Activated T-cell treated with anti-CD3 and anti-CD28 coated beads for 48 hours (primary cell): Measurements from ENCODE around the gene SIL1.
"Not testable (repeated sequence)": the region's sequence is repeated elsewhere in the genome, so short reads cannot be mapped to it uniquely, and the experiment has no call there.

ENCODE experiments used
- DNase-seq: peaks from one replicate; pipeline ENCODE4 v3.0.0-alpha.2; 2020; ENCODE audit warnings: low read depth

Gene SIL1

DNA sequence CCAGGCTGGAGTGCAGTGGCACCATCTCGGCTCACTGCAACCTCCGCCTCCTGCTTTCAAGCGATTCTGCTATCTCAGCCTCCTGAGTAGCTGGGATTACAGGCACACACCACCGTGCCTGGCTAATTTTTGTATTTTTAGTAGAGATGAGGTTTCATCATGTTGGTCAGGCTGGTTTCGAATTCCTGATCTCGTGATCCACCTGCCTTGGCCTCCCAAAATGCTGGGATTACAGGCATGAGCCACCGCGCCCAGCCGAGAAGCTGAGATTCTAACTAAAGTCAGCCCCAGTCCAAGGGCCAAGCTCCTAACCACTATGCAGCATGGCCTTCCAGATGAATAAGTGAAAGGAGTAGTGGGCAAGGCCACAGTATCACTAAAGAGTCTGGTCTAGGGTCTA, 20.9 kb downstream of the SIL1 start:
- DNase-seq, result not testable (repeated sequence)

DNA sequence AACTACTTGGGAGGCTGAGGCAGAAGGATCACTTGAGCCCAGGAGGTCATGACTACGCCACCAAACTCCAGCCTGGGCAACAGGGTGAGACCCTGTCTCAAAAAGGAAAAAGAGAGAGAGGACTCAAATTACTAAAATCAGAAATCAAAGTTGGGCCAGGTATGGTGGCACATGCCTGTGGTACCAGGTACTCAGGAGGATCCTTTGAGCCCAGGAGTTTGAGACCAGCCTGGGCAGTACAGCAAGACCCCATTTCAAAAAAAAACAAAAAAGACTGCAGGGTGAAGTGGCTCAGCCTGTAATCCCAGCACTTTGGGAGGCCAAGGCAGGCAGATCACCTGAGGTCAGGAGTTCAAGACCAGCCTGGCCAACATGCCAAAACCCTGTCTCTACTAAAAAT, 23.8 kb downstream of the SIL1 start:
- not testable (repeated sequence) for DNase-seq

DNA sequence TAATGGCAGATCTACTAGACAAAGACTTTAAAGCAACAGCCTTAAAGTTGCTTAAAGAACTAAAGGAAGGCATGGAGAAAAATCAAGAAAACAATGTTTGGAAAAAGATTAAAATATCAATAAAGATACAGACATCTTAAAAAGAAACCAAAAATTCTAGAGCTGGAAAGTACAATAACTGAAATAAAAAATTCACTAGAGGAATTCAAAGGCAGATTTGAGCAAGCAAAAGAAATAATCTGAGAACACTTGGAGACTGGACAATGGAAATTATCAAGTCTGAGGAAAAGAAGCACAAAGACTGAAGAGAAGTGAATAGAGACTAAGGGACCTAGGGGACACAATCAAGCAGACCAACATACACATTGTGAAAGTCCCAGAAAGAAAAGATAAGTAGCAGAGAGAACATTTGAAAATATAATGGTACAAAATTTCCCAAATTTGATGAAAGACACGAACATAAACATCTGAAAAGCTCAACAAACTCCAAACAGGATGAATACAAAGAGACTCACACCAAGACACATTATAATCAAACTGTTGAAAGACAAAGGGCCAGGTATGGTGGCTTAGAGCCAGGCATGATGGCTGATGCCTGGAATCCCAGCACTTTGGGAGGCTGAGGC, 26.3 kb downstream of the SIL1 start:
- DNase-seq, result no peak

DNA sequence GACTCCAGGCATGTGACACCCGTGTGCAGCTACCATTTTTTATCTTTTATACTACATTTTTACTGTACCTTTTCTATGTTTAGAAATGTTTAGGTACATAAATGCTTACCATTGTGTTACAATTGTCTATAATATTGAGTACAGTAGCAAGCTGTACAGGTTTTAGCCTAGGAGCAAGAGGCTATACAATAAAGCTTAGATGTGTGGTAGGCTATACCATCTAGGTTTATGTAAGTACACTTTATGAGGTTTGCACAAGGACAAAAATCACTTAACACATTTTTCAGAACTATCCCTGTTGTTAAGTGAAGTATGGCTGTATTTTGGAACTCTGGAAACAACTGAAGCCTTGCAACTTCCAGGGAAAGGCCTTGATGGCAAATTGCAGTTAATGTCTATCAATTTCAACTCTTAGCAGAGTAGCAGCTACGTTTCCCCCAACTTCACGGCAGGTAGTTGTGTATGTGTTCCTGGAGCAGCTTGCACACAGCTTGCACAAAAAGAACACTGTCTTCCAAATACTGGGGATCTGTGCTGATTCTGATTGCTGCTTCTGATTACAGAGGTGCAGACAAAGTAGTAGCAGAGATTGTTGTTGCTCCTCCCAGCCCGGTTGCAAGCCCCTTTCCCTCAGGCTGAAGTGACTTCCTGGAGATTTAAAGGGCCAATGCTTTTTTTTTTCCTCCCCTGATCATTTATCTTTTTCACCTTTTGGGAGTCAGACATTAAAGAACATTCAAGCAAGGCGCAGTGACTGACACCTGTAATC, 30.0 kb downstream of the SIL1 start:
- no peak for DNase-seq

DNA sequence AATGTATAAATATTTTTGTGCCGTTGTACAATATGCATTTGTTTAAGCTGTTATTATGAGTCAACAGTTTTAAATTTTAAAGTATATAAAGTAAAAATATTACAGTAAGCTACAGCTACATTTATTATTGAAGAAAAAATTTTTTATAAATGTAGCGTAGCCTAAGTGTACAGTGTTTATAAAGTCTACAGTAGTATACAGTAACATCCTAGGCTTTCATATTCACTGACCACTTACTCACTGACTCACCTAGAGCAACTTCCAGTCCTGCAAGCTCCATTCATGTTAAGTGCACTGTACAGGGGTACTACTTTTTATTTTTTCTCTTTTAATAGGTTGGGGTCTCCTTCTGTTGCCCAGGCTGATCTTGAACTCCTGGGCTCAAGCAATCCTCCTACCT, 30.6 kb downstream of the SIL1 start:
- DNase-seq, result no peak

DNA sequence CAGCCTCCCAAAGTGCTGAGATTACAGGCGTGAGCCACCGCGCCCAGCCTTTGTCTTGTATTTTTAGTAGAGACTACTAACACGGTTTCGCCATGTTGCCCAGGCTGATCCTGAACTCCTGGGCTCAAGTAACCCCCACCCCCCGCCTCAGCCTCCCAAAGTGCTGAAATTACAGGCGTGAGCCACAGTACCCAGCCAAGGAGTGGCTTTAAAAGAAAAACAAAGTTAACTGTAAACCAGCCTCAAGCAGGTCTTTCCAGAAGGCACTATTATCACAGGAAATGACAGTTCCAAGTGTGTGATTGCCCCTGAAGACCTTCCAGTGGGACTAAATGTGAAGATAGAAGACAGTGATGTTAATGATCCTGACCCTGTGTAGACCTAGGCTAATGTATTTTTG, 31.1 kb downstream of the SIL1 start:
- DNase-seq, result no peak

DNA sequence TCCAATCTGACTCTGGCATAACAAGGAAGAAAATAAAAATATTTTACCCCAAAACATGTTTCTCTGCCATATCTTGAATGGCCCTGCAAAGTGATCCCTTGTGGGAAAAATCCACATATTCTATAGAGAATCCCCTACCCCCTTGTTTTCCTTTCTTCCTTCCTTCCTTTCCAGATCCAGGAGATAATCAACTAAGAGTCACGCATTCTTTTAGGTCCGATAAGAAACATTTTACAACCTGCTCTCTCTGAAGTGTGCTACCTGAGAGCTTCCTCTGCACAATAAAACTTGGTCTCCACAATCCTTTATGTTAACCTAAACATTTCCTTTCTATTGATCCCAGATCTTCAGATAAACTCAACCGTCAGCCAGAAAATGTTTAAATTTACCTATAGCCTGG, 33.3 kb downstream of the SIL1 start:
- DNase-seq, result not testable (repeated sequence)

DNA sequence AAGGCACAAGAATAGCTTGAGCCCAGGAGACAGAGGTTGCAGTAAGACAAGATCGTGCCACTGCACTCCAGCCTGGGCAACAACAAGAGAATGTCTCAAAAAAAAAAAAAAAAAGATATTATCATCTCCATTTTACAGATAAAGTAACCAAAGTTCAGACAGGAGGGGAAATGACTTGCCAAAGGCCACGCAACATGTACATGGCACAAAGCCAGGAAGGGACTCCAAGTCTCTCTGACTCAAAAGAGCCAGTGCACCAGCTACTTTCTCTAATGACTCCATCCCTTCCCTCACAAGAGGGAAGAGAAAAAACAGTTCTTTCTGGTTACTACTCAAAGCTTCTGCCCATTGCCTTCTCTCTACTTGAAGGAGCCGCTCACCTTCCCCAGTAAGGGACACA, 34.1 kb downstream of the SIL1 start:
- DNase-seq, result peak; percentile 6

DNA sequence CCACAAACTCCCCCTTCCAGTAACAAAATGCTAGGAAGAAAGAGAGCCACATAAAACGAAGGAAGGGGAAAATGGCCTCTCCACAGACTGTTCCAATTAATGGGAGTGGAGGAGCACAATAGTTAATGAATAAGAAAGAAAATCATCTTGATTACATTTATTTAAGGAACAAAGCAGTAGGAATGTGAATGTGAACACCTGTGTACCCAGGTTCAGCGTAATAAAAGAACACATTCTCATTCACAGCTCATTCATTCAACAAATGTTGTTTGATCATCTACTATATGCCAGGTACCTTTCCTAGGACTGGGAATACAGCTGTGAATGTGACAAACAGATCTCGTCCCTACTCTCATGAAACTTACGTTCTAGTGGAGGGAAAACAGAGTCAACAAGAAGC, 35.7 kb downstream of the SIL1 start:
- no peak for DNase-seq

DNA sequence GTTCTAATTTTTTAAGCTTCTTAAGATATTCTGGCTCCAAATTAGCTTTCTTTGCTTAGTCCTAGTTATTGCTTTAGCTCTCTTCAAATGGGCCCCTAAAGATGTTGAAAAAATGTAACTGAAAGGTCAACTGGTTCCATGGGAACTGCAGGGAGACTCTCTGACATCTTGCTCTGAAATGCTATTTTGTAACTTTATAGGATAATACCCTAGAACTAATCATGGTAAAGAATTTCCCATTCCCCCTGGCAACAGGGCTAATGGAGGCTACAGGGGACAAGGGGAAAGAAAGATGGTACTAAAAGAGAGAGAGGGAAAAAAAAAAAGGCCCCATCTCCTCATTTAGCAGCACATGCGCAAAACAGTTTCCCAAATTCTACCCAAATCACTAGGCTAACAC, 39.4 kb downstream of the SIL1 start:
- no peak for DNase-seq

DNA sequence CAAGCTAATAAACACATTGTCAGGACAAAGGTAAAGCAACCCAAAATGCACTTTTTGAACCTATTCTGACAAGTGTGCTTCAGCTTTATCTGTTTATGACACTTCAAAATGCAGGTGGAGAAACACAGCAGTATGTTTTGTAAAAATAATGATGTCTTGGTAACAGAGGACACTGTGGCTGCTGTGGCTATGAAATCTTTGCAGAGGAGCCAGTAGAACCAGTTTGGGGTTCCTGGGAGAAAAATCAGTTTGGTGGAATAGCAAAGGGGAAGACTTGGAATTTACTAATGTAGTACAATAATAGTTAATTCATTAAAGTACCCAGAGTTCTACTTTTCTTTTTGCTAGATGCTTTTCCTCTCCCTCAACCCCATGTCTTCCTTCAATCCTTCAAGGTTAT, 40.6 kb downstream of the SIL1 start:
- DNase-seq, result no peak

DNA sequence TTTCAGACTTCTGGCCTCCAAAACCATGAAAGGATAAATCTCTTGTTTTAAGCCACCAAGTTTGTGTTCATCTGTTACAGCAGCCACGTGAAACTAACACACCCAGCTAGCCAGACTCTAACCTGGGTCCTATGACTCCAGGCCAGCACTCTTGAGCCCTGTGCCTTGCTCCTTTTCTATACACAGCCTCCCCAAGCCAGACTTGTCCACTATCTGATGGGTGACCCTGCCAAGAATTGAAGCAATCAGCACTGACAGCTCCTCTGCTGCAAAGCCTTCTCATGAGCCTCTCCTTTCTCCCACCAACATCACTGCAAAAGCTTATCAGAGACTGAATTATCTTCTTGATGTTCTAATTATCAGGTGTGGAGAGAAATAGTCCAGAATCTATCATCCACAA, 41.4 kb downstream of the SIL1 start:
- no peak for DNase-seq

DNA sequence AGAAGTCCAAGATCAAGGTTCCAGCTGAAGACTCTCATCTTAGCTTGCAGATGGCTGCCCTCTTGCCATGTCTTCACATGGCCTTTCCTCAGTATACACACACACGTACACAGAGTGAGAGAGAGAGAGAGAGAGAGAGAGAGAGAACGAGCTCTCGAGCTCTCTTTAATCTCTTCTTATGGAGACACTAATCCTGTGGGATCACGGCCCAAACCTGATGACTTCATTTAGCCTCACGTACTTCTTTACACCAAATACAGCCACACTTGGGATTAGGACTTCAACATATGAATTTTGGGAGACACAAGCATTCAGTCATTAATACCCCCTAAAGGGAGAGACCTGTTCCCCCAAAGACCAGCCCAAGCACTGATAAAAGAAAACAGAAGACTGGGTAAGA, 42.8 kb downstream of the SIL1 start:
- DNase-seq, result no peak

DNA sequence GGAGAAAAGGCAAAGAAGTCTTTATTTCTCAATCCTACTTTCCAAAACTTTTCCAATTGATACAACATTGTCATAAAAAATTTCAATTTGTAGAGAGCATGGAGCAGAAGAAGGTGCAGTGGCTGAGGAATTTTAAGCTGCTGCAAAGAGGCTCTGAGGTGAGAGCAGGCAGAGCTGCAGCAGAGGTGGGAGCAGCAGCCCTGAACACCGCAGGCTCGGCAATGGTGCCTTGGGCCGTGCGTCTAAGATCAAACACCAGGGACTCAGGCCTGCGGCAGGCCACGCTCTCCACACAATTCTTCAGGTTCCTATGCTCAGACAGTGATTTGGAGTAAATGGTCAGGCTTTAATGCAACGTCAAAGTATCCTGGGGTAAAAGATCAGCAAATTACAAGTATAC, 46.3 kb downstream of the SIL1 start:
- DNase-seq, result no peak

DNA sequence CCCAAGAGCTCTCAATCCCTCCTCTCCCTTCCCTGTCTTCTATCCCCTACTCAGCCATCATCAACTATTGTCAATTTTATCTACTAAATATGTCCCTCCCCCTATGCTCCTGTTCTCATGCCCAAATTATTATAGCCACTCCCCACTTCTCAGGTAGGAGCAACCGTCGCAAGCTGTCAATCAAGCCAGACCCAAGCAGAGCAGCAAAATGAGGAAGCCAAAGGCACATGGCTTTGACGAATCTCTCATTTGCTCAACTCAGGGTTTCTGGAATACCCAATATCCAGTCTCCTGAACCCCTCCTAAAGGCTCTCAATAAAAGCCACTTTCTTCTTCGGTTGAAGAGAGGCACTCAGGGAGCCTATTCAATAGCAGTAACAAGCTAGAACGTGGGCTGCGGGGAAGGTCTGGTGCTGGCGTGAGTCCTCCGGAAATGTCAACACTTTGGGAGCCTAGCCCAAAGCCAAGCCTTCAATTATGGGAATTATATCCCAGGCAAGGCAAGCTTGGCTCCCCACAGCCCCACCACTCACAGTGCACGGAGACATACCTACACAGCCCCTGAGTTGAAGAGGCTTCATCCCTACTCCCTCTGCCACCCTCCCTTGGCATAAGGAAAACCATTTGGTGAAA, 47.7 kb downstream of the SIL1 start:
- no peak for DNase-seq

DNA sequence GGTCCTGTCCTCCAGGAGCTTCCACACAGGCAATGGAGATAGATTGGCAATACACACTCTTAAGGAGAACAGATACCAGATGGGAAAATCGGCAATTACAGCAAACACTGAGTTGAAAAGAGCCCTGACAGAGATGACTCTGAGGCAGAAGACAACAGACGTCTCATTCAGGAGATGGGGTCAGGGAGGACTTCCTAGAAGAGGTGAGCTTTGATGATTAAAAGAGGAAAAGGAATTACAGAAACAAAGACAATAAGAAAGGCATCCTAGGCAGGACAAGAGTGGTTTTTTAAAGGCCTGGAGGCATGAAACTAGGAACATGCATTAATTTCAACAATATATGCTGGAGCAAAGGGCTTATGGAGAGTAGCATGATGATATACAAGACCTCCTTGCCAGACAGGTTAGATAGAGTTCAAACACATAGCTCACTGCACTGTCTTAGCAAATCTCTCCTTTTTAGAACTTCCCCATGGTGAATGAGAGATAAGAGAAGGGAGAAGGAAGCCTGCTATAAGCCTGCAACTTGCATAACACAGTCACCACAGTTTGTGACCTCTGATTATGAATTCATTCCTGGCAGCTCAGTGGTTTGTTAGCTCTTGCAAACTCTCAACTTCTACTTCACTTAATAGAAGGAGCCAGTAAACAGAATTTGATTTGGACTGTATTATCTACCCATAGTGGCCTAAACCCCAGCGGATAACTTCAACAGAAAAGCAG, 48.5 kb downstream of the SIL1 start:
- no peak for DNase-seq

DNA sequence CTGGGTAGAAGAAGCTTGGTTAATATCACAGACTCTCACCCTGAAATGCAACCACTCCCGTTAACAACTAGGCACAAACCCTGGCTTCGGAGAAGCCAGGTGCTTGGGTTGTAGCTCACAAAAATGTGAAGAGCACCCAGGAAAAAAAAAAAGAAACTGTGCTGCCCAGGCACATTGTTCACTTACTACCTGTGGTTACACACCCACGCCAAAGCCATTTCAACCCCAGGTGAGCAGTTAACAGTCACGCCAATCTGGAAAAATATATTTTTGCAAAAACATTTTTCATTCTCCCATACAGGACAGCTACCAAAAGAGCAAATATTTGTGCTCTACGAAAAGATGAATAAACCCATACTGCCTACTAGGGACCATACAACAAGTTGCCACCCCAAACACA, 49.2 kb downstream of the SIL1 start:
- DNase-seq, result no peak

DNA sequence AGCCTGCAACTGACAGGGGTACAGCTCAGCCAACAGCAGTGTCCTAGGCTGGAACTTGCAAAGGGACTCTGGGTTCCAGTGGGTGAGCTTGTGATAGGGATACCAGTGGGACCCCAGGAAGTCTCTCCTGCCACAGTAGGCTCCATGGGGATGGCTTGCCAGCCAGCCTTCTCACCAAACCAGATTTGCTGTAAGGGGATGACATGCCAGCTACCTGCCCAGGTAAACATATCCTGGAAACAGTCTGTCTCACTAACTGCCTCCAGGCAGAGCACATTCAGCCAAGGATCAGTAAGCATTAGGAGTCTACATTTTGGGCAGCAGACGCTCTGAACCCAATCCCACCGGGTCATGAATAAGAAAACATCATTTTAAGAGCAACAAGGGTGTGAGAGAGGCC, 49.9 kb downstream of the SIL1 start:
- DNase-seq, result no peak

DNA sequence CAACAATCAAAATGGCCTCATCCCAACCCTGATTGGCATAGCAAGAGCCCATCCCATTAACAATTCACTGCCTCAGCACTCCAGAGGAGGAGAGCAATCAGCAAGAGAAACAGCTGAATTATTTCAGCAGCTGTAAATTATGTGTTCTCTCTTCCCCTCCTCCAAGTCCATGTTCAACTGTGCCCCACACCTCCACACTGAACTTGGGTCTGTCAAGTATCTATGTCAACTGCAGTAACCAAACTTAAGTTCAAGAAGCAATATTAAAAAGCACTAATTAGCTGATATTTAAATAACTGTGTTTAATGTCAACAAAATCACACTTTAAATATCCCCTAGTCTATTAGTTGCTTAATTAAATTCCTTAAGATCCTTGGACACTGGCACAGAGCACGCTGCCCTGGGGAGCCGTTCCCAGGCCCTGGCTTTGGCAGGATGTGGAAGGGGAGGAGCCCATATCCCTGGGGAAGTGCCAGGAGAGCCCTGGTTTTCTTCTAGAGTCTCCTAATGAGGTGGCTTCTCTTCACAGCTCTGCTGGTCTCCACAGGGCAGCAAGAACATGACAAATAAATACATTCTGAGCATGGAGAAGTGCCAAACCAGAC, 50.6 kb downstream of the SIL1 start:
- no peak for DNase-seq

DNA sequence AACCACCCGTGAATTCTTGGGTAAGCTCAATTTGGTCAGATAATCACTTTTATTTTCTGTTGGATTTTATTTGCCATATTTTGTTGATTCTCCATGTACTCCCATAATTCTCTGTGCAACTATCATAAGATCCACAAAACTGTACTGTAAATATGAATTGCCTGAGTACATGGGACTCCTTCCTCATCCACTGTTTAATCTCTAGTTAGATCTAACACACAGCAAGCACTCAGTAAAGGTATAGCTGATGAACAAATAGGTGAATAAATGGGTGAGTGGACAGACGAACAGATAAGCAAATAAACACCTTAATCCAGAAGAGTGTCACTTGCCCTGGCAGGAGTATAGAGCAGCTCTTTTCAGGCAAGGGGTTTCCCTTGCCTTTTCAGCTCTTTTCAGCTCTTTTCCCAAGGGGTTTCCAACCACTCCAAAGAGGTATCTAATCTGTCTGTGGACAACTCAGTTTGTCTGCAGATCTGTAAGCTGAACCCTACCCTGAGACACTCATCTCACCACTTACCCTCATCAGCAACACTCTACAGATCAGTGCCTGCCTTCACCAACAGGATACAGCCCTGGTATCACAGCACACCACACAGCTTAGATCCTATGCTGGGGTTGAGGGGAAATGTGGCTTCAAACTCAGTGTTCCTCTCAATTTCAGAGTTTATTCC, 51.2 kb downstream of the SIL1 start:
- DNase-seq, result no peak

DNA sequence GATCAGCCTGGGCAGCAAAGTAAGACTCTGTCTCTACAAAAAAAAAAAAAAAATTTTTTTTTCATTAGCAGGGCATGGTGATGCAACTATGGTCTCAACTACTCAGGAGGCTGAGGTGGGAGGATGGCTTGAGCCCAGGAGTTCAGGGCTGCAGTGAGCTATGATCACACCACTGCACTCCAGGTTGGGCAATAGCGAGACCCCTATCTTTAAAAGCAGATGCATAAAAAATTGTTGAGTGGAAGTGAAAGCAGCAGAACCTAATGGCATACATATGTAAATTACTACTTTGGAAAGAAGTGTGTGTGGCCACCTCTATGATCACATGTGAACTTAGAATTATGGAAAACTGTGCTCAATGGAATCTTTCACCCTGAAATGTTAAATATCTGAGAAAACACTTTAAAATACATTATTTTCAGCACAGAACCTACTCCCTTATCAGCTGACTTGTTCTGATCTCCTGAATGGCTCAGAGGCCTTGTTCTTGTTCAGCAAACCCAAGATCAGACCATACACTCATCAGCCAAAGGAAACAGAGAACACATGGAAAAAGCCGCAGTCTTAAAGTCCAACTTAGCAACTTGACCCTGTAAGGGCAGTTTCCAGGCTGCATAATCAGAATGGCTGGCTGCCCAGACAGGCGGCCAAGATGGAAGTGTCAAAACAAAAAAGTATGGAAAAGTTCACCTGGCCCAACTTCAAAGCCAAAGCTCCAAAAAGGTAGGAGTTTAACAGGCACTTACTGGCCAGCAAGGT, 56.5 kb downstream of the SIL1 start:
- no peak for DNase-seq
